LHCN-M2 (cell line): ENCODE results near the gene RTP3. TPM values are rescaled to one million over a fixed set of nuclear protein-coding genes. Genes with fewer than 3 reads are reported as not detected.
"Not testable (repeated sequence)": the region's sequence is repeated elsewhere in the genome, so short reads cannot be mapped to it uniquely, and the experiment has no call there.

ENCODE experiments used
- DNase-seq: peaks from one replicate; pipeline ENCODE4 v3.0.0-alpha.2; 2012; ENCODE audit warnings: low read depth
- total RNA-seq: library from RNA; depleted of rRNA; stranded (reverse); fragments of >200 nt; gene quantifications from 2 replicates; pipeline ENCODE4 v1.2.3, GENCODE V29; 2014

Gene RTP3
- total RNA-seq, 1 experiment from 2014 or later, result not detected

GRCh38 chr3:46491089-46492070 is 6.4 kb upstream of the RTP3 start:
- DNase-seq, result peak; percentile 43

- DNase-seq, result no peak
Observed at GRCh38 chr3:46492890-46493547, 4.8 kb upstream of the RTP3 start.

GRCh38 chr3:46494491-46494890 is 3.3 kb upstream of the RTP3 start:
- DNase-seq, result not testable (repeated sequence)

GRCh38 chr3:46495901-46496456 is 1.8 kb upstream of the RTP3 start:
- peak; percentile 55 for DNase-seq

DNA sequence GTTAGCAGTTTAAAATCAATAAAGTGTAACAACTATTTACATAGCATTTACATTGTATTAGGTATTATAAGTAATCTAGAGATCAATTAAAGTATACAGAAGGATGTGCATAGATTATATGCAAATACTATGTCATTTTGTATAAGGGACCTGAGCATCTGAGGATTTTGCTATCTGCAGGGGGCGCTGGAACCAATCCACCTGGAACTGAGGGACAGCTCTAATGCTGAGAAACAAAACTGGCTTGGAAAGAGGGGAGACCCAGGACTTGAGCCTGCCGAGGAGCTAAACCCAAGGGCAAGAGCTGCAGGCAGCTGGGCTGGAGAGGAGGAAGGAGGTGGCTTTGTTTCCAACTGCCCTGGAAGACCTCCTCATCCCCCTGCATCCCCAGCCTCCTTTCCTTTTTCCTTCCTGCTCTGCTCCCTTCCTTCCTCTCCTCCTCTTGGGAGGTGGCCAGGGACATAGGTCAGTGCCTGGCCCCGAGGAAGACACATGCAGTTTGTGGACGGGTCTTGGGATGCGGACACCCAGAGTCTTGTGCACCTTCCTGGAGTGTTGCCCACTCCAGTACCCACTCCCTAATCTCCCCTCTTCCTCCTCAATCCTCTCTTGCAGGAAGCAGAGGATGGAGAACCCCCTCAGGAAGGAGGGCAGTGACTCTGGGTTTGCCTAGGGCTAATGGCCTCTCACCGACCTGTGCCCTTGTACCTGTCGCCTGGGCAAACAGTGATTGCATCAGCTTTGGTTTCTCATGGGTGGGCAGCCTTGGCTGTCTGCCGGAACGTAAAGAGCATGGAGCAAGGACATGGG is 825 bp upstream of the RTP3 start:
- peak; percentile 26 for DNase-seq

DNA sequence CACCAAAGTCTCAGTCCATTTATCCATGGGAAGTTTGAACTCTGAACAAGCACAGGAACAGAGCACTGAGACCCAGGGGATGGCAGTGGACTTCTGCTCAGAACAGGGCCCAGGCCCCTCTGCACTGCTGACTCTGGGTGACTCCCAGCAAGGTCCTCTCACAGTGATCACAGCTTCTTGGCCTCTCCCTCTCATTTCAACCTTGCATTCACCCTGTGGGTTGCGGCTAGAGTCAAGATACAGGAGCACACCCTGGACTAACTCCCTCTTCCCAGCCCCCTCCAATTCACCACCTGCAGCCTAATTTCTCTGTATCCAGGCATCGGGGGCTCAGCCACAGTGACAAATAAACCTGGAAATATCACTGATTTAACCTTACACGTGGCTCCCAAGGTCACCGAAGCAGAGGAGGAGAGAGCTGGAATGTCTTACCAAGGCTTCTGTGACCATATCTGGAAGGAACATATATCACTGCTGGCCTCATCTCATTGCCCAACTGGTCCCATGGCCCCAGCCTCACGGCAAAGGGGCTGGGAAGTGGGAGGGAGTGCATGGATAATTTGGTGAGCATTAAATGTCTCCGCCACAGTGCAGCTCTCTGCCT is 1.2 kb downstream of the RTP3 start:
- DNase-seq, result no peak

GRCh38 chr3:46500656-46501635 is 3.2 kb downstream of the RTP3 start:
- DNase-seq, result peak; percentile 67

DNA sequence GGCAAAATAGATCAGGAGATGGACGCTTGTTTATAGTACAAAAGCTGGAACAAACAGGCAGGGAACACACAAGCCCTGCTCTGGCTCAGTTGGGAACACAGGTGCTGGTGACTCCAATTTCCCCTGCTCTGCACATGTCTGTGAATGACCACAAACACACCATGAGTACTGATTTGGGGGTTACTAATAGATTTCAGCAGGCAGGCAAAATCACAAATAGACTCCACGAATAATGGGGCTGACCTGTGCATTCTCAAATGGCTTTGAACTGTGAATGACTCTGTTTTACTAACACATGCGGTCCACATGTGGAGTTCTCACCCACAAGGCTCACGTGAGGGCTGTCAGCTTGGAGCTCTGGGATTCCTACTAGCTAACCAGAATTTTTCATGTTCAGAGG is 3.9 kb downstream of the RTP3 start:
- DNase-seq, result peak; percentile 52

DNA sequence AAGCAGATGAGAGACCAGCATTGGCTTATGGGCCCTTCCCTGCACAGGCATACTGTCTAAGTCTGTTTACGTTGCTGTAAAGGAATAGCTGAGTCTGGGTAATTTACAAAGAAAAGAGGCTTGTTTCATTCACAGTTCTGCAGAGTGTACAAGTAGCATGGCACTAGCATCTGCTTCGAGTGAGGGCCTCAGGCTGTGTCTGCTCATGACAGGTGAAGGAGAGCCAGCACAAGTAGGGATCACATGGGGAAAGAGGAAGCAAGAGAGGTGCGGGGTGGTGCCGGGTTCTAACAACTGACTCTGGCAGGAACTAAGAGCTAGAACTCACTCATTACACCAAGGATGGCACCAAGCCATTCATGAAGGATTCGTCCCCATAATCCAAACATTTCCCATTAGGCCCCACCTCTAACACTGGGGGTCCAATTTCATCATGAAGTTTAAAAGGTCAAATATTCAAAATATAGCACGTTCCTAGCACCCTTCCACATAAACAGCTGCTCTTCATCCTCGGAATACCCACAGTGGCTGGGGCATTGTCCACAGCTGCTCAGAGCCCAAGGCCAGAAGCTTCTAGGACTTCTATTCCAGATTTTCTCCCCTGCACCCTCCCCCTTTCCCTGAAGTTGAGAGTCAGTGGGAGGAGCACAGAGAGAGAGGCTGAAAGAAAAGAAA is 5.6 kb downstream of the RTP3 start:
- peak; percentile 75 for DNase-seq

DNA sequence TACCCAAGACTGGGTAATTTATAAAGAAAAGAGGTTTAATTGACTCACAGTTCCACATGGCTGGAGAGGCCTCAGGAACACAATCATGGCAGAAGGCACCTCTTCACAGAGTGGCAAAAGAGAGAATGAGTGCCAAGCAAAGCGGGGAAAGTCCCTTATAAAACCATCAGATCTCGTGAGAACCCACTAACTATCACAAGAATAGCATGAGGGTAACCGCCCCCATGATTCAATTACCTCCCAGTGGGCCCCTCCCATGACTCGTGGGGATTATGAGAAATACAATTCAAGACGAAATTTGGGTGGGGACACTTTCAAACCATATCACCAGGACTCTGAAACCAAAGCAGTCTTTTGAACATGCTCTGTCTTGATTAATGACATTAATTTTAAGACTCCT is 7.0 kb downstream of the RTP3 start:
- no peak for DNase-seq

DNA sequence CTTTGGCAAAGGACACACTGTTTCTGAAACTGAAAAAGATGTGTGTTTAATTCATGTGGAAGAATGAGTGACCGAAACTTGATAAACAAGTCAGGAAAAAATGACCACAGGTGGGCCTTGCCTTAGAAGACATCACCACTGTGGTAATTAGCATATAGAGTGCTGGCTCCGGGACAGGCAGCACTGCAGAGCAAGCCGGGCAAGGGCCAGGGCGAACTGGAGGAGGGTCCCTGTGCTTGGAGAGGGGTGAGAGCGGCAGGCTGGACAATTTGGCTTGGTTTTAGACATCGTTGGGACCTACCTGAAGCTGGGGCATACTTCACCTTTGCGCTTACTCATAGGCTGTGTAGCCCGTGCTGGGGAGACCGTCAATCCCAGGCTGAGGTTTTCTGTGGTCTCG is 8.2 kb downstream of the RTP3 start:
- DNase-seq, result no peak

GRCh38 chr3:46506526-46506925 is 8.8 kb downstream of the RTP3 start:
- DNase-seq, result no peak

DNA sequence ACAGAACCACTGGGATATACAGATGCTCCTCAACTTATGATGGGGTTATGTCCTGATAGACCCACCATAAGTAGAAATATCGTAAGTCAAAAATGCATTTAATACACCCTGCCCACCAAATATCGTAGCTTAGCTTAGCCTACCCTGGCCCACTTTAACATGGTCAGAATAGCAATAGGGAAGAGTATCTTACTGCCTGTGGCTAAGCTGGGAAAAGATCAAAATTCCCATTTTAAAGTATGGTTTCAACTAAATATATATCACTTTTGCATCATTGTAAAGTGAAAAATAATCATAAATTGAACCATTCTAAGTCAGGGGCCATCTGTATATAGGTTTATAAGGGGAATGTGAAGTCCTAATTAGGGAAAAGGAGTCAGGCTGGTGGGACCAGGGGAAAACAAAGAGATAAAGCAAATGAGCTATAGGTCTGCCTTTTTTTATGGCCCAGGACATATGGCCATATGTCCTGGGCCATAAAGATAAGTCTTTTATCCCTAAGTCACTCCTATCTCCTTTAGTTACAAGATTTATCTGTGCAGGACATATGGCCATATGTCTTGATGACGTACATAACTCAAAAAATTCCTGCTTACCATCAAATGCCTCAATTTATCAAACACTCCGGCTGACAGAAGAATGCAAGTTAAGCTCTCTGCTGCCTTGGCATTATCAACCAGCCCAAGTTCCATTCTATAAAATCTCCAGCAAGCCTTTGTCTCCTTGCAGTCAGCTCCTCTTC is 11.2 kb downstream of the RTP3 start:
- DNase-seq, result no peak

DNA sequence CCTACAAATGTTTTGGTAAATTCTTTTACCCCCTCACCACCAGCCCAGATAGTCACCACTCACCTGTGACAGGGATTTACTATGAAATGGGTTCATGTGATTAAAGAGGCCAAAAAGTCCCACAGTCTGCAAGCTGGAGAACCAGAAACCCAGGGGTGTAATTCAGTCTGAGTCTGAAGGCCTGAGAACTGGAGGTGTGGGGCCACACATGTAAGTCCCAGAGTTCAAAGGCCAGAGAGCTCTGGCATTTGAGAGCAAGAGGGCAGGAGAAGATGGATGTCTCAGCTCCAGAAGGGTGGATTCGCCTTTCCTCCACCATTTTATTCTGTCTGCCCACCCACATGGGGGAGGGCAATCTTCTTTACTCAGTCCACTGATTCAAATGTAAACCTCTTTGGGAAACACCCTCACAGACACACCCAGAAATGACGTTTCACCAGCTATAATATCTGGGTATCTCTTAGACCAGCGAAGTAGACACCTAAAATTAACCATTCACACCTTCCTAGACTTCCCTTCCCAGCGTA is 11.9 kb downstream of the RTP3 start:
- DNase-seq, result no peak

DNA sequence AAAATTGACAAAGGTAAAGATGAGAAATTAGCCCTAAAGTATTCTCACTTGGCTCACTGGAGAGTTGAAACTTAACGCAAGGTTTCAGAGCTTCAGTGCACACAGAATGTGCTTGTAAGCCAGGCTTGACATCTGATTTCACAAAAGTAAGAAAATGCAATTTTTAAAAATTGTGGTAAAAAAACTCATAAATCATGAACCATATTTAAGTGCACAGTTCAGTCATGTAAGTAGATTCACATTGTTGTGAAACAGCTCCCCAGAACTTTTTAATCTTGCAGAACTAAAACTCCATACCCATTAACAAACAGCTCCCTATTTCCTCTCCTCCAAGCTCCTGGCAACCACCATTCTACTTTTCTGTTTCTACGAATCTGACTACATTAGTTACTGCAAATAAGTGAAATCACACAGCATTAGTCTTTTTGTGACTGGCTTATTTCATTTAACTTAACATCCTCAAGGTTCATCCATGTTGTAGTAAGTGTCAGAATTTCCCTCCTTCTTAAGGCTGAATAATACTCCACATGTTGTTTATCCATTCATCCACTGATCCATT is 14.5 kb downstream of the RTP3 start:
- no peak for DNase-seq

GRCh38 chr3:46516521-46516920 is 18.7 kb downstream of the RTP3 start:
- DNase-seq, result peak; percentile 60

DNA sequence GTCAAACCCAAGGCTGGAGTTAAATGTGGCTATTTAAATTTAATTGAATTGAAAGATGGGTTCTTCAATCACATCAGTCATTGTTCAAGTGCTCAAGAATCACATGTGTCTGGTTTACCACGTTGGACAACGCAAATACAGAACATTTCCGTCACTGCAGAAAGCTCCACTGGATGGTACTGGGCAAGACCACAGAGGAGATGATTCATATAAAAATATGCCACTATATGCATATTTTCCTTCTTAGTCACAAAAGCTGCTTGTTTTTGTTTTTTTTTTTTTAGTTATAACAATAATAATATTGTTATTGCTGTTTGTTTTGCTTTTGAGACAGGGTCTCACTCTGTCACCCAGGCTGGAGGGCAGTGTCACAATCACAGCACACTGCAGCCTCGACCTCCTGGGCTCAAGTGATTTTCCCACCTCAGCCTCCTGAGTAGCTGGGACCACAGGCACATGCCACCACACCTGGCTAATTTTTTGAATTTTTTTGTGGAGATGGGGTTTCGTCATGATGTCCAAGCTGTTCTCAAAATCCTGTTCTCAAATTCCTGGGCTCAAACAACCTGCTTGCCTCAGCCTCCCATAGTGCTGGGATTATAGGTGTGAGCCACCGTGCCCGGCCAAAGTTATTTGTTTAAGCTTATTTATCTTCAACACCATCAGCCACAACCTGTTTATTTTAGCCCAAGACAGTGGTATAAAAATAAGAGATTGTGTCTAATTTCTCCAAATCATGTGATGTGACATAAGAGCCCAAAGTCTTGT is 19.4 kb downstream of the RTP3 start:
- peak; percentile 98 for DNase-seq
